ENCODE results near the gene HUWE1.
"Not testable (repeated sequence)": the region's sequence is repeated elsewhere in the genome, so short reads cannot be mapped to it uniquely, and the experiment has no call there.

The HUWE1 gene

DNA sequence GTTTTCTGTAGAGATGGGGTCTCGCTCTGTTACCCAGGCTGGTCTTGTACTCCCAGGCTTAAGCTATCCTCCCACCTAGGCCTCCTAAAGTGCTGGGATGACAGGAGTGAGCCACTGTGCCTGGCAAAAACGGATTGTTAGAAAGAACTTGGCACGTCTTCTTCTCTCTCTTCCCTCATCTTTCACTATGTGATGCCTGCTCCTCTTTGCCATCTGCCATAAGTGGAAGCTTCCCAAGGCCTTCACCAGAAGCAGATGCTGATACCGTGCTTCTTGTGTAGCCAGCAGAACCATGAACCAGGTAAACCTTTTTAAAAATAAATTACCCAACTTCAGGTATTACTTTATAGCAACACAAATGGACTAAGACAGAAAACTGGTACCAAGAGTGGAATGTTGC is 36.9 kb upstream of the HUWE1 start:
- no peak overlapping the region for H3K4me3 ChIP-seq (ENCODE audit: low read depth, low read length)
- H3K27ac ChIP-seq, result no peak overlapping the region
- no peak for DNase-seq
- H3K27me3 ChIP-seq (replicated peaks), result no peaks in the 10 kb centered on the region
- TF ChIP-seq, protein P1, sequence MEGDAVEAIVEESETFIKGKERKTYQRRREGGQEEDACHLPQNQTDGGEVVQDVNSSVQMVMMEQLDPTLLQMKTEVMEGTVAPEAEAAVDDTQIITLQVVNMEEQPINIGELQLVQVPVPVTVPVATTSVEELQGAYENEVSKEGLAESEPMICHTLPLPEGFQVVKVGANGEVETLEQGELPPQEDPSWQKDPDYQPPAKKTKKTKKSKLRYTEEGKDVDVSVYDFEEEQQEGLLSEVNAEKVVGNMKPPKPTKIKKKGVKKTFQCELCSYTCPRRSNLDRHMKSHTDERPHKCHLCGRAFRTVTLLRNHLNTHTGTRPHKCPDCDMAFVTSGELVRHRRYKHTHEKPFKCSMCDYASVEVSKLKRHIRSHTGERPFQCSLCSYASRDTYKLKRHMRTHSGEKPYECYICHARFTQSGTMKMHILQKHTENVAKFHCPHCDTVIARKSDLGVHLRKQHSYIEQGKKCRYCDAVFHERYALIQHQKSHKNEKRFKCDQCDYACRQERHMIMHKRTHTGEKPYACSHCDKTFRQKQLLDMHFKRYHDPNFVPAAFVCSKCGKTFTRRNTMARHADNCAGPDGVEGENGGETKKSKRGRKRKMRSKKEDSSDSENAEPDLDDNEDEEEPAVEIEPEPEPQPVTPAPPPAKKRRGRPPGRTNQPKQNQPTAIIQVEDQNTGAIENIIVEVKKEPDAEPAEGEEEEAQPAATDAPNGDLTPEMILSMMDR (IDR thresholded peaks at IDR 0.05; ENCODE audit: low read depth, low read length, missing control alignments), result no peak
- H3K36me3 ChIP-seq (replicated peaks), result no peaks in the 10 kb centered on the region
- in situ Hi-C loops (cut with HindIII; ENCODE audit: low pct_ligation_motif_present, low sequenced_read_pairs), result no loop called here

DNA sequence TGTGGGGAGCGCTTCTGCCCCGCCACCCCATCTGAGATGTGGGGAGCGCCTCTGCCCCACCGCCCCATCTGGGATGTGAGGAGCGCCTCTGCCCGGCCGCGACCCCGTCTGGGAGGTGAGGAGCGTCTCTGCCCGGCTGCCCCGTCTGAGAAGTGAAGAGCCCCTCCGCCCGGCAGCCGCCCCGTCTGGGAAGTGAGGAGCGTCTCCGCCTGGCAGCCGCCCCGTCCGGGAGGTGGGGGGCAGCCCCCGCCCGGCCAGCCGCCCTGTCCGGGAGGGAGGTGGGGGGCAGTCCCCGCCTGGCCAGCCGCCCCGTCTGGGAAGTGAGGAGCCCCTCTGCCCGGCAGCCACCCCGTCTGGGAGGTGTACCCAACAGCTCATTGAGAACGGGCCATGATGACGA is 35.1 kb upstream of the HUWE1 start:
- DNase-seq; H3K36me3 ChIP-seq (replicated peaks); H3K4me3 ChIP-seq (ENCODE audit: low read depth, low read length); H3K27ac ChIP-seq; H3K27me3 ChIP-seq (replicated peaks); in situ Hi-C loops (cut with HindIII; ENCODE audit: low pct_ligation_motif_present, low sequenced_read_pairs): not testable (repeated sequence)

DNA sequence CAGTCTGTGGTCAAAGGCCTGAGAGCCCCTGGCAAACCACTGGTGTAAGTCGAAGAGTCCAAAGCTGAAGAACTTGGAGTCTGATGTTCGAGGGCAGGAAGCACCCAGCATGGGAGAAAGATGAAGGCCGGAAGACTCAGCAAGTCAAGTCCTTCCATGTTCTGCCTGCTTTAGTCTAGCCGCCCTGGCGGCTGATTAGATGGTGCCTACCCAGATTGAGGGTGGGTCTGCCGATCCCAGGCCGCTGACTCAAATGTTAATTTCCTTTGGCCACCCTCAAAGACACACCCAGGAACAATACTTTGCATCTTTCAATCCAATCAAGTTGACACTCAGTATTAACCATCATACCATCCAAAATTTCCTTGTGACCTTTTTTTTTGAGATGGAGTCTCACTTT is 33.1 kb upstream of the HUWE1 start:
- H3K36me3 ChIP-seq (replicated peaks); H3K27ac ChIP-seq; DNase-seq; H3K27me3 ChIP-seq (replicated peaks); H3K4me3 ChIP-seq (ENCODE audit: low read depth, low read length); in situ Hi-C loops (cut with HindIII; ENCODE audit: low pct_ligation_motif_present, low sequenced_read_pairs): not testable (repeated sequence)

DNA sequence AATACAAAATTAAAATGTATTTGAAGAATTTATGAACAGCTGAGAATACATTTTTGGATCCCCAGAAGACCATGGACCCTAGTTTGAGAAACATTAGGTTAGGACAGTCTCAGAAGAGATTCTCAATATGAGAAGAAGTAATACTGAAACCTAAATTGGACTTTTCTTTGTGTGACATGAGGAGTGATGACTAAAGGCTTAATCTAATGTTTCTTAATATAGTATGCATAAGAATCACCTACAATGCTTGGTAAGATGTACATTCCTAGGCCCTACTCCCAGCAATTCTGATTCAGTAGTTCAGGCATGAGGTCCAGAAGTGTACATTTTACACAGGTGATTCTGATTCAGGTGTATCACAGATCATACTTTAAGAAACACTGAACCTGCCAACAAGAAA is 31.6 kb upstream of the HUWE1 start:
- no peaks in the 10 kb centered on the region for H3K27me3 ChIP-seq (replicated peaks)
- DNase-seq, result no peak
- H3K4me3 ChIP-seq (ENCODE audit: low read depth, low read length), result no peak overlapping the region
- no peak overlapping the region for H3K27ac ChIP-seq
- in situ Hi-C loops (cut with HindIII; ENCODE audit: low pct_ligation_motif_present, low sequenced_read_pairs), result no loop called here
- H3K36me3 ChIP-seq (replicated peaks), result no peaks in the 10 kb centered on the region
- TF ChIP-seq, protein P1 (IDR thresholded peaks at IDR 0.05; ENCODE audit: low read depth, low read length, missing control alignments), result no peak

DNA sequence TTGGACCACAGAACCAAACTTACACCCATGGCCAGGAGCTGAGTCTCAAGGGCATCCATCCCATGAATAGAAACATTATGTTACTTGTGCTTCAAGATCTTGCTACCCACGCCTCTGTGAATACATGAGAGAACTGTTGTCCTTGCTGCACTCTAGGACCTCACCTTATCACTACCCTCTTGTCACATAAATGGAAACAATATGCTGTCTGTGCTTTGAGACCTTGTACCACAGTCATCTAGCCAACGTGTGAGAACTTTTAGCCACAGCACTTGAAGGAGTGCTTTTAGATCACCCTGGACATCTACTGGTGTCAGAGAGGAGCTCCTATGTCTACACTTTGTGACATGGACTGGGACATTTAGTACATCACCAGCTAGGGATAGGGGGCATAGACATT is 30.7 kb upstream of the HUWE1 start:
- H3K4me3 ChIP-seq (ENCODE audit: low read depth, low read length), result no peak overlapping the region
- H3K36me3 ChIP-seq (replicated peaks), result no peaks in the 10 kb centered on the region
- no peak for DNase-seq
- H3K27ac ChIP-seq, result no peak overlapping the region
- in situ Hi-C loops (cut with HindIII; ENCODE audit: low pct_ligation_motif_present, low sequenced_read_pairs), result no loop called here
- H3K27me3 ChIP-seq (replicated peaks), result no peaks in the 10 kb centered on the region
- TF ChIP-seq, protein P1 (IDR thresholded peaks at IDR 0.05; ENCODE audit: low read depth, low read length, missing control alignments), result no peak

DNA sequence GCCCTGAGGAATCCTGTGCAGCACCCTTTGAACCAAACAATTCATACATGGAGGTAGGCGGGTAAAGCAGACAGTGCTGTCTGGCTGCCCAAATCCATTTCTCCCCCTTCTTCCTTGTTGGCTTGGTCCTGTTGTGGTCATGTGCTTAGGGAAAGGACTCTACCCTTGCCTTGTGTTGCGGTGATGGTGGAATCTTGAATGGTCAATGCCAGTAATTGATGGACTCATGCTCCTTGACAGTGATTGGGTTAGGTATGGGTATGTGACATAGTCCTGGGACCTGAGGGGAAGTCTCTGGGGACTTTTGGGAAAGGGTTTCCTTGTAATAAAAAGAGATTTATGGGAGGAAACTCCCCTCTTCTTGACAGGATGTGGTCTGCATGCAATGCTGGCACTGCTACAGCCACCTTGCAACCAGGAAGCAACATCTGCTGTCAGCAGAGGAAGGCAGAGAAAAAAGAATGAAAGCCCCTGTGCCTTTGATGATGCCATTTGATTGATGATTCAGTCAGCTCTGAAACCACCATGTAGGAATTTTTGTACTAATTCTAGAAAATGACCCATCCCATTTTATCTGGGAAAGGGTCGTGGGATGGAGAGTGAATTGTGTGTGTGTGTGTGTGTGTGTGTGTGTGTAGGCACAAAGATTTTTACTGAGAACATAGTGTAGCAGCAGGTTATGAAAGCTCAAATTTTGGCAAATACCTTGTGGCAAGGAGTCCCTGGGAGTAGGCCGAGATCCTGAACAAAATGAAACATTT is 30.0 kb upstream of the HUWE1 start:
- H3K27ac ChIP-seq, result no peak overlapping the region
- H3K27me3 ChIP-seq (replicated peaks), result no peaks in the 10 kb centered on the region
- in situ Hi-C loops (cut with HindIII; ENCODE audit: low pct_ligation_motif_present, low sequenced_read_pairs), result no loop called here
- TF ChIP-seq, protein P1 (IDR thresholded peaks at IDR 0.05; ENCODE audit: low read depth, low read length, missing control alignments), result no peak
- no peak for DNase-seq
- no peak overlapping the region for H3K4me3 ChIP-seq (ENCODE audit: low read depth, low read length)
- H3K36me3 ChIP-seq (replicated peaks), result no peaks in the 10 kb centered on the region

DNA sequence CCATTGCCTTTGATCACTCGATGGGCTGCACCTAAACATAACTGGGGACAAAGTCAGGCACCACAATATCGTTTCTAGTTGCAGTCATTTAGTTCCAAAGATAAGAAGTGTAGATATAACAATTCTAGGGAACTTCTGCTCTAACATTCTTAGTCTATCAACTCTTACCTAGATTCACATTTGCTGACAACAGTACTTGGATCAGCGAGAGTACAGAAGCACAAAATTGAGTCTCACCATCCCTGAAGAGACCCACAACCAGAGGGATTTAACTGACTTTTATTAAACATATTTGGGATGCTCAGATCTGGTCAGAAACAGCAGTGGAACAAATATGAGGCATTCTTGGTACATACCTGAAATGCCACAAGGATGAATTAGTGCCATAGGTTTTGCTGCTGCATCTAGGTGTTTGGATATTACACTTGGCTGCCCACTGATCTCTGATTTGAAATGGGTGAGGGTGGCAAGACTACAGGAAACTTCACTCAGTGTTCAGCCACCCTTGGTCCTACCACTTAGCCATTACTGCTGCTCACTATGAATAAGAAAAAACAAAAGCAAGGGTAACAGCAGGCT is 28.9 kb upstream of the HUWE1 start:
- Histone ChIP-seq H3K27ac (no peak overlapping the region), H3K27me3 (replicated peaks) (no peaks in the 10 kb centered on the region), H3K36me3 (replicated peaks) (no peaks in the 10 kb centered on the region), H3K4me3 (ENCODE audit: low read depth, low read length) (no peak overlapping the region)
- TF ChIP-seq, protein P1 (IDR thresholded peaks at IDR 0.05; ENCODE audit: low read depth, low read length, missing control alignments), result no peak
- in situ Hi-C loops (cut with HindIII; ENCODE audit: low pct_ligation_motif_present, low sequenced_read_pairs), result no loop called here
- no peak for DNase-seq
